Measurements from ENCODE around the gene FANCM.
A peak's percentile ranks its signal among the peaks of the same experiment; 100 is the strongest.

The FANCM gene

GRCh38 chr14:45242706-45243105 is 107.0 kb downstream of the FANCM start:
- Histone ChIP-seq H2AK5ac (ENCODE audit: low read length) (no peak overlapping the region), H4K12ac (ENCODE audit: low read depth, low read length) (no peak overlapping the region), H3K23ac (ENCODE audit: low read length) (no peak overlapping the region), H2BK120ac (ENCODE audit: insufficient read depth, low read length, poor library complexity) (no peak overlapping the region), H3K27ac (ENCODE audit: low read depth, low read length) (no peak overlapping the region), H3K79me1 (ENCODE audit: low read length) (no peaks in the 10 kb centered on the region), H2BK5ac (ENCODE audit: low read depth, low read length, poor library complexity) (no peak overlapping the region), H3K4me3 (ENCODE audit: low read depth, low read length) (no peak overlapping the region), H3K4me1 (ENCODE audit: control insufficient read depth in 1 of 2, insufficient read depth in 2 of 2, low read length in 2 of 2) (no peaks in the 10 kb centered on the region), H3K36me3 (ENCODE audit: control insufficient read depth in 1 of 2, insufficient read depth in 2 of 2, low read length in 2 of 2) (peaks cover 0 to 3% of the 10 kb centered on the region in 2 experiments), H3K4ac (ENCODE audit: low read depth, low read length) (no peak overlapping the region), H3K9ac (ENCODE audit: low read length) (no peak overlapping the region), H3K4me2 (ENCODE audit: low read length) (no peak overlapping the region), H3K27me3 (ENCODE audit: insufficient read depth, low read length) (no peaks in the 10 kb centered on the region), H3K9me3 (ENCODE audit: insufficient read depth, low read depth, low read length) (no peaks in the 10 kb centered on the region), H3K79me2 (ENCODE audit: control insufficient read depth, insufficient read depth, low read length, poor library complexity) (no peaks in the 10 kb centered on the region), H3K18ac (ENCODE audit: low read length) (no peak overlapping the region), H2AFZ (ENCODE audit: insufficient read depth, low read length, poor library complexity) (no peak overlapping the region), H3K14ac (ENCODE audit: low read length) (no peak overlapping the region), H4K8ac (ENCODE audit: low read depth, low read length) (no peak overlapping the region), H4K91ac (ENCODE audit: low read depth, low read length) (no peak overlapping the region), H2BK12ac (ENCODE audit: low read length) (no peak overlapping the region)
- no peak for DNase-seq
- WGBS (ENCODE audit: extremely low coverage, insufficient coverage, insufficient read length): no CpG with 5 or more reads among the region's 3 CpGs

DNA sequence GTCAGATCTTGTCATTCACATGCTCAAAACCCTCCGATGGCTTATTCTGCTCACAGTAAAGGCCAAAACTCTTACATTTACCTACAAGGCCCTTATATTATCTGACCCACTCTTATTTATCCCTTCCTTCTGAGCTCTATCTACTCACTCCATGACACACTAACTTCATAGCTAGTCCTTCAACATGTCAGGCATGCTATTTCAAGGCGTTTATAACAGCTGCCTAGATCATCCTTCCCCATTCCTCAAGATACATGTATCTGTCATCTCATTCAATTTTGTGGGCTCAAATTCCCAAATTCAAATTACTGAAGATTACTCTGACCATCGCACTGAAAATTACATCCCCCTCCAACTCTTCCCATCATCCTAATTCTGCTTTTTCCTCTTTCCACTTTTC is 110.4 kb downstream of the FANCM start:
- Histone ChIP-seq H3K27ac (ENCODE audit: low read depth, low read length) (no peak overlapping the region), H2BK12ac (ENCODE audit: low read length) (no peak overlapping the region), H2AFZ (ENCODE audit: insufficient read depth, low read length, poor library complexity) (no peak overlapping the region), H3K9me3 (ENCODE audit: insufficient read depth, low read depth, low read length) (no peaks in the 10 kb centered on the region), H2BK5ac (ENCODE audit: low read depth, low read length, poor library complexity) (no peak overlapping the region), H3K4me1 (ENCODE audit: control insufficient read depth in 1 of 2, insufficient read depth in 2 of 2, low read length in 2 of 2) (peaks cover 0 to 4% of the 10 kb centered on the region in 2 experiments), H4K91ac (ENCODE audit: low read depth, low read length) (no peak overlapping the region), H4K8ac (ENCODE audit: low read depth, low read length) (no peak overlapping the region), H3K9ac (ENCODE audit: low read length) (no peak overlapping the region), H2AK5ac (ENCODE audit: low read length) (no peak overlapping the region), H4K12ac (ENCODE audit: low read depth, low read length) (no peak overlapping the region), H3K79me2 (ENCODE audit: control insufficient read depth, insufficient read depth, low read length, poor library complexity) (peaks cover 5% of the 10 kb centered on the region), H3K27me3 (ENCODE audit: insufficient read depth, low read length) (no peaks in the 10 kb centered on the region), H3K4ac (ENCODE audit: low read depth, low read length) (peak overlapping the region; percentile 33), H2BK120ac (ENCODE audit: insufficient read depth, low read length, poor library complexity) (no peak overlapping the region), H3K4me3 (ENCODE audit: low read depth, low read length) (no peak overlapping the region), H3K14ac (ENCODE audit: low read length) (no peak overlapping the region), H3K18ac (ENCODE audit: low read length) (no peak overlapping the region), H3K79me1 (ENCODE audit: low read length) (no peaks in the 10 kb centered on the region), H3K36me3 (ENCODE audit: control insufficient read depth in 1 of 2, insufficient read depth in 2 of 2, low read length in 2 of 2) (peaks cover 0 to under 1% of the 10 kb centered on the region in 2 experiments), H3K23ac (ENCODE audit: low read length) (no peak overlapping the region), H3K4me2 (ENCODE audit: low read length) (no peak overlapping the region)
- WGBS (ENCODE audit: extremely low coverage, insufficient coverage, insufficient read length): 100% methylated on average over 1 of the region's 3 CpGs
- no peak for DNase-seq

GRCh38 chr14:45246691-45247090 is 111.0 kb downstream of the FANCM start:
- no peaks in the 10 kb centered on the region for H3K9me3 ChIP-seq (ENCODE audit: insufficient read depth, low read depth, low read length)
- no peak overlapping the region for H3K4me3 ChIP-seq (ENCODE audit: low read depth, low read length)
- peaks cover 5% of the 10 kb centered on the region for H3K79me2 ChIP-seq (ENCODE audit: control insufficient read depth, insufficient read depth, low read length, poor library complexity)
- H3K4me2 ChIP-seq (ENCODE audit: low read length): no peak overlapping the region
- no peak overlapping the region for H4K91ac ChIP-seq (ENCODE audit: low read depth, low read length)
- no CpG with 5 or more reads among the region's 1 CpG for WGBS (ENCODE audit: extremely low coverage, insufficient coverage, insufficient read length)
- H3K4ac ChIP-seq (ENCODE audit: low read depth, low read length): no peak overlapping the region
- H2BK12ac ChIP-seq (ENCODE audit: low read length): no peak overlapping the region
- no peaks in the 10 kb centered on the region for H3K79me1 ChIP-seq (ENCODE audit: low read length)
- H2AFZ ChIP-seq (ENCODE audit: insufficient read depth, low read length, poor library complexity): no peak overlapping the region
- no peak overlapping the region for H3K27ac ChIP-seq (ENCODE audit: low read depth, low read length)
- no peak overlapping the region for H2AK5ac ChIP-seq (ENCODE audit: low read length)
- no peaks in the 10 kb centered on the region for H3K36me3 ChIP-seq (ENCODE audit: control insufficient read depth in 1 of 2, insufficient read depth in 2 of 2, low read length in 2 of 2)
- no peak overlapping the region for H4K12ac ChIP-seq (ENCODE audit: low read depth, low read length)
- H3K14ac ChIP-seq (ENCODE audit: low read length): no peak overlapping the region
- H4K8ac ChIP-seq (ENCODE audit: low read depth, low read length): no peak overlapping the region
- H3K23ac ChIP-seq (ENCODE audit: low read length): no peak overlapping the region
- no peak overlapping the region for H2BK5ac ChIP-seq (ENCODE audit: low read depth, low read length, poor library complexity)
- DNase-seq: no peak
- H3K4me1 ChIP-seq (ENCODE audit: control insufficient read depth in 1 of 2, insufficient read depth in 2 of 2, low read length in 2 of 2): peaks cover 0 to 4% of the 10 kb centered on the region in 2 experiments
- H3K18ac ChIP-seq (ENCODE audit: low read length): no peak overlapping the region
- H3K9ac ChIP-seq (ENCODE audit: low read length): no peak overlapping the region
- no peaks in the 10 kb centered on the region for H3K27me3 ChIP-seq (ENCODE audit: insufficient read depth, low read length)
- H2BK120ac ChIP-seq (ENCODE audit: insufficient read depth, low read length, poor library complexity): no peak overlapping the region

DNA sequence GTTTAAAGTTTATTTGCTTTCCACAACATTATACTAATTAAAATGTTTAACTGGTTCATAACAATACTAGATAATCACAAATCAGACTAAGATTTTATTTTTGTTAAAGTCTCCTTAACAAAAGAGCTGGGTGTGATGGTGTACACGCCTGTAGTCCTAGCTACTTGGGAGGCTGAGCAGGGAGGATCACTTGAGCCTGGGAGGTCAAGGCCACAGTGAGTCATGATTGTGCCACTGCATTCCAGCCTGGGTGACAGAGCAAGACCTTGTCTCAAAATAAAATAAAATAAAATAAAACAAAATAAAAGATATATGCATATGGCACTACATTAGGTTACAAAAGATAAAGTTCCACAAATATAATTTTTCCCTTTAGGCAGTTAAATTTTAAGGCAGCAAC is 111.7 kb downstream of the FANCM start:
- Histone ChIP-seq H3K27me3 (ENCODE audit: insufficient read depth, low read length) (no peaks in the 10 kb centered on the region), H3K9me3 (ENCODE audit: insufficient read depth, low read depth, low read length) (no peaks in the 10 kb centered on the region), H3K36me3 (ENCODE audit: control insufficient read depth in 1 of 2, insufficient read depth in 2 of 2, low read length in 2 of 2) (no peaks in the 10 kb centered on the region), H2AK5ac (ENCODE audit: low read length) (no peak overlapping the region), H3K9ac (ENCODE audit: low read length) (no peak overlapping the region), H3K14ac (ENCODE audit: low read length) (no peak overlapping the region), H3K4me2 (ENCODE audit: low read length) (no peak overlapping the region), H3K79me1 (ENCODE audit: low read length) (no peaks in the 10 kb centered on the region), H3K4me1 (ENCODE audit: control insufficient read depth in 1 of 2, insufficient read depth in 2 of 2, low read length in 2 of 2) (peaks cover 0 to 4% of the 10 kb centered on the region in 2 experiments), H4K12ac (ENCODE audit: low read depth, low read length) (no peak overlapping the region), H3K27ac (ENCODE audit: low read depth, low read length) (no peak overlapping the region), H3K18ac (ENCODE audit: low read length) (no peak overlapping the region), H3K79me2 (ENCODE audit: control insufficient read depth, insufficient read depth, low read length, poor library complexity) (peaks cover 6% of the 10 kb centered on the region), H3K23ac (ENCODE audit: low read length) (no peak overlapping the region), H3K4me3 (ENCODE audit: low read depth, low read length) (no peak overlapping the region), H4K91ac (ENCODE audit: low read depth, low read length) (no peak overlapping the region), H2BK12ac (ENCODE audit: low read length) (no peak overlapping the region), H3K4ac (ENCODE audit: low read depth, low read length) (no peak overlapping the region), H4K8ac (ENCODE audit: low read depth, low read length) (no peak overlapping the region), H2BK5ac (ENCODE audit: low read depth, low read length, poor library complexity) (no peak overlapping the region), H2BK120ac (ENCODE audit: insufficient read depth, low read length, poor library complexity) (no peak overlapping the region), H2AFZ (ENCODE audit: insufficient read depth, low read length, poor library complexity) (no peak overlapping the region)
- peak in 1 of 2 donors; percentile 37 for DNase-seq
- WGBS (ENCODE audit: extremely low coverage, insufficient coverage, insufficient read length): no CpG with 5 or more reads among the region's 1 CpG
